GM12878 (cell line): ENCODE measurements around the gene PPP2R5C. TPM values are rescaled to one million over a fixed set of nuclear protein-coding genes. Genes with fewer than 3 reads are reported as not detected.

Experiments used
- ATAC-seq: fragments of 200-7000 bp; cut with Tn5 transposase; 3 replicates; pipeline ENCODE4 v1.9.1; 2020; ENCODE audit warnings: mild to moderate bottlenecking, moderate library complexity
- BruUV-seq: library from RNA; stranded (reverse); fragments of 400-500 nt; replicated peaks from 2 replicates; lab custom pipeline; 2021; lab: Mats Ljungman, UMichigan
- CTCF ChIA-PET: fragments of 300-600 bp; sonication (Branson Sonifier 250); formaldehyde crosslinking; extraction: SDS; loops from one replicate; lab custom pipeline; 2021; ENCODE audit warnings: inconsistent platforms; lab: Yijun Ruan, JAX
- POLR2A ChIA-PET: fragments of 350-600 bp; formaldehyde crosslinking; extraction: SDS; loops from one replicate; lab custom pipeline; 2021; ENCODE audit warnings: inconsistent platforms; lab: Charles Lee
- RAD21 ChIA-PET: fragments of 300-600 bp; sonication (Branson Sonifier 250); formaldehyde crosslinking; loops from one replicate; lab custom pipeline; 2023; ENCODE audit warnings: antibody characterized with exemption; ENCODE audit not compliant: unreplicated experiment; lab: Charles Lee
- SMC1A ChIA-PET: fragments of 300-600 bp; sonication (Branson Sonifier 250); formaldehyde crosslinking; loops from one replicate; lab custom pipeline; 2023; ENCODE audit not compliant: unreplicated experiment, uncharacterized antibody; lab: Charles Lee
- DNase-seq: peaks from one replicate; pipeline ENCODE4 v3.0.0-alpha.2; 2011; ENCODE audit warnings: low read depth, low spot score
- FAIRE-seq: peaks from 3 replicates; lab custom pipeline; 2011; peaks lifted over from hg19 to GRCh38; lab: Jason Lieb, UNC
- H2AFZ ChIP-seq: 2 replicates; pipeline ENCODE4 v1.6.0; 2011; ENCODE audit warnings: low read depth, low read length, control low read depth; ENCODE audit not compliant: control insufficient read depth
- H3K27ac ChIP-seq: 2 replicates; pipeline ENCODE4 v1.5.1; 2011; ENCODE audit warnings: control low read depth; ENCODE audit not compliant: control insufficient read depth, insufficient read depth
- H3K27me3 ChIP-seq, 2 experiments: replicated peaks in 1 of 2; 2 replicates each; pipeline versions ENCODE4 v1.6.0 to v1.6.1; 2011; ENCODE audit warnings: low read length in 1 of 2; ENCODE audit not compliant: control insufficient read depth in 2 of 2, insufficient read depth in 2 of 2
- H3K36me3 ChIP-seq, 2 experiments: 2 replicates each; pipeline ENCODE4 v1.5.1; 2011; ENCODE audit warnings: low read length in 1 of 2; ENCODE audit not compliant: control insufficient read depth in 2 of 2, insufficient read depth in 2 of 2
- H3K4me1 ChIP-seq: 2 replicates; pipeline ENCODE4 v1.6.1; 2011; ENCODE audit warnings: mild to moderate bottlenecking, low read length, moderate library complexity, mixed read lengths; ENCODE audit not compliant: control insufficient read depth, insufficient read depth
- H3K4me2 ChIP-seq: 2 replicates; pipeline ENCODE4 v1.6.0; 2011; ENCODE audit warnings: control low read depth; ENCODE audit not compliant: control insufficient read depth, insufficient read depth
- H3K4me3 ChIP-seq: fragments of 200-600 bp; sonication (generic); 2 replicates; pipeline ENCODE4 v1.5.1; 2016
- H3K79me2 ChIP-seq: 2 replicates; pipeline ENCODE4 v1.6.0; 2011; ENCODE audit warnings: low read length; ENCODE audit not compliant: control insufficient read depth, insufficient read depth
- H3K9ac ChIP-seq: 2 replicates; pipeline ENCODE4 v1.8.0; 2011; ENCODE audit warnings: low read length, control low read depth, mixed read lengths; ENCODE audit not compliant: control insufficient read depth, insufficient read depth
- H3K9me3 ChIP-seq: replicated peaks from 3 replicates; pipeline ENCODE4 v1.5.1; 2011; ENCODE audit warnings: mild to moderate bottlenecking, low read length; ENCODE audit not compliant: control insufficient read depth, insufficient read depth
- H4K20me1 ChIP-seq: 2 replicates; pipeline ENCODE4 v1.6.0; 2011; ENCODE audit not compliant: control insufficient read depth, insufficient read depth
- CEBPB ChIP-seq, 2 experiments: fragments of 150-350 bp in 1 of 2; IDR thresholded peaks; 2 replicates each; pipeline ENCODE4 v1.6.1; 2012 to 2014; ENCODE audit warnings: low read depth in 2 of 2, low read length in 2 of 2, borderline replicate concordance in 1 of 2, inconsistent platforms in 1 of 2
- MEF2A ChIP-seq: IDR thresholded peaks from 2 replicates; pipeline ENCODE4 v1.6.1; 2011; ENCODE audit warnings: low read depth, mild to moderate bottlenecking, low read length, moderate library complexity; ENCODE audit not compliant: insufficient read depth
- MYB ChIP-seq: fragments of 150-350 bp; IDR thresholded peaks from 2 replicates; pipeline ENCODE4 v1.6.1; 2014; ENCODE audit warnings: mild to moderate bottlenecking, low read depth, low read length, borderline replicate concordance
- NBN ChIP-seq: fragments of 450-650 bp; IDR thresholded peaks from 2 replicates; pipeline ENCODE4 v1.6.1; 2016
- NKRF ChIP-seq: fragments of 450-650 bp; conservative IDR thresholded peaks from 2 replicates; pipeline ENCODE4 v1.6.1; 2017; ENCODE audit warnings: mild to moderate bottlenecking, moderate library complexity
- WGBS: methylation state at CpG from one replicate; pipeline ENCODE4 v1.1.6; 2016; ENCODE audit warnings: low lambda C conversion rate; ENCODE audit not compliant: insufficient replicate concordance, insufficient coverage; ENCODE audit errors: missing lambda C conversion rate; 5-methylcytosine and 5-hydroxymethylcytosine counted together
- in situ Hi-C: fragments of 300-500 bp; cut with MboI; formaldehyde crosslinking; loops from 9 replicates; pipeline ENCODE4 v1.14.3; 2018; ENCODE audit warnings: mixed read lengths
- intact Hi-C: fragments of 100-400 bp; cut with micrococcal nuclease; formaldehyde crosslinking; loops from one replicate; pipeline ENCODE4 v1.14.2; 2022; ENCODE audit not compliant: unreplicated experiment
- polyA plus RNA-seq, 11 experiments: library from polyadenylated mRNA; depleted of rRNA in 4 of 11; unstranded in 6 of 11; stranded (reverse) in 5 of 11; fragments of >200 nt; fragmentation: Nextera tagmentation in 4 of 11; fragmentation: Illumina TruSeq in 1 of 11; extraction: Ambion mirVana in 4 of 11; extraction: Trizol in 1 of 11; gene quantifications; 1 replicate in 1 of 11; 2 replicates in 10 of 11; pipeline versions ENCODE4 v1.2.1 to v1.2.3, GENCODE V29; 2011 to 2016; ENCODE audit warnings: inconsistent platforms in 2 of 11, missing spikeins in 2 of 11, low read depth in 1 of 11
- total RNA-seq, 4 experiments: library from RNA; depleted of rRNA in 3 of 4; stranded (reverse); fragments of >200 nt in 3 of 4; fragmentation: Illumina TruSeq in 1 of 4; extraction: Trizol in 1 of 4; gene quantifications; 2 replicates each; pipeline versions ENCODE4 v1.2.1 to v1.2.3, GENCODE V29; 2013 to 2021

The PPP2R5C gene
- total and polyA plus RNA-seq, 10 of the 15 experiments (the other 5 are each of a cell fraction or from before 2014, with no cell fraction given): 106 to 199 (median 144) TPM

DNA sequence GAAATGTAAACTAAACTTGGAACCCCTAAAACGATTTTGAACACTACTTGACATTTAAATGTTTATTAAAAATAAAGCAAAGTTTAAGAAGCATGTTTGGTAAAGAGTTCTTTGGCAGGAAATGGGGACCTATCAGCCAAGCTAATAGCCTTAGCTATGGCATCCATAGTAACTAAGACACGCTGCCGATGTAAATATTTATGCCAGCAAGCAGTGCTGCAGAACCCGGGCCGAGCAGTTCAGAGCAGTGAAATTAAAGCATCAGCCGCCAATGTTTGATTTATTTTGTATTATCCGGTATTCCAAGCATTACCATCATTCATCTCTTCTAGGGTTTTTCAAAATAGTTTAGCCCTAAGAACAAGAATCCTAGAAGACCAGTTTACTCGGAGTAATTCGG is 61.6 kb downstream of the PPP2R5C start:
- peak overlapping the region; percentile 99 for H3K27ac ChIP-seq
- H4K20me1 ChIP-seq: no peaks in the 10 kb centered on the region
- peak overlapping the region; percentile 67 for H3K4me3 ChIP-seq
- in situ Hi-C loops: no loop called here
- no peak for ATAC-seq
- no peak for FAIRE-seq
- no peak for TF ChIP-seq MYB
- TF ChIP-seq MEF2A: no peak
- no peak for TF ChIP-seq NBN
- no peak for TF ChIP-seq CEBPB (IDR thresholded peaks at IDR 0.05; ENCODE audit: borderline replicate concordance in 1 of 2, low read depth in 2 of 2, low read length in 2 of 2)
- no peak for TF ChIP-seq NKRF
- intact Hi-C loops: no loop called here
- no peak overlapping the region for H2AFZ ChIP-seq
- 3% methylated on average over 9 of the region's 9 CpGs for WGBS
- H3K36me3 ChIP-seq: peaks cover 4 to 10% of the 10 kb centered on the region in 2 experiments
- ChIA-PET POLR2A (interaction anchor here (0.9 to 4.7 kb wide), 4 partner anchors 10 to 62 kb away, joined by 3 to 176 read pairs (median 5); partner anchors contain the start of gene PPP2R5C), RAD21 (interaction anchor here (1.6 to 5.4 kb wide), 6 partner anchors 11 to 92 kb away, joined by 3 to 111 read pairs (median 10); no protein-coding TSS in a partner anchor), SMC1A (interaction anchor here (2.0 to 5.6 kb wide), 5 partner anchors 9 to 125 kb away, joined by 9 to 98 read pairs (median 13); no protein-coding TSS in a partner anchor), CTCF (interaction anchor here (1.1 to 5.0 kb wide), 5 partner anchors 9 to 93 kb away, joined by 3 to 35 read pairs (median 22); no protein-coding TSS in a partner anchor)
- H3K9me3 ChIP-seq: no peaks in the 10 kb centered on the region
- peak overlapping the region; percentile 87 for H3K4me2 ChIP-seq
- peaks cover 95% of the 10 kb centered on the region for H3K79me2 ChIP-seq
- peak overlapping the region; percentile 81 for H3K9ac ChIP-seq
- no peaks in the 10 kb centered on the region for H3K27me3 ChIP-seq
- no peak for DNase-seq
- TSS peak; percentile 93 for BruUV-seq
- peaks cover 65% of the 10 kb centered on the region for H3K4me1 ChIP-seq
